D721Med (cell line): ENCODE results near the gene TNFAIP2.

Experiments
- DNase-seq: peaks from one replicate; pipeline ENCODE4 v3.0.0; 2011; ENCODE audit warnings: low spot score; ENCODE audit not compliant: insufficient read length
- FAIRE-seq: peaks from 2 replicates; lab custom pipeline; 2011; peaks lifted over from hg19 to GRCh38; lab: Jason Lieb, UNC
- TF ChIP-seq, protein P1 (sequence below): IDR thresholded peaks from 2 replicates; pipeline ENCODE4 v1.5.1; 2012; ENCODE audit warnings: mild to moderate bottlenecking, control low read depth; ENCODE audit not compliant: insufficient read depth; ENCODE audit errors: missing control alignments

The TNFAIP2 gene

DNA sequence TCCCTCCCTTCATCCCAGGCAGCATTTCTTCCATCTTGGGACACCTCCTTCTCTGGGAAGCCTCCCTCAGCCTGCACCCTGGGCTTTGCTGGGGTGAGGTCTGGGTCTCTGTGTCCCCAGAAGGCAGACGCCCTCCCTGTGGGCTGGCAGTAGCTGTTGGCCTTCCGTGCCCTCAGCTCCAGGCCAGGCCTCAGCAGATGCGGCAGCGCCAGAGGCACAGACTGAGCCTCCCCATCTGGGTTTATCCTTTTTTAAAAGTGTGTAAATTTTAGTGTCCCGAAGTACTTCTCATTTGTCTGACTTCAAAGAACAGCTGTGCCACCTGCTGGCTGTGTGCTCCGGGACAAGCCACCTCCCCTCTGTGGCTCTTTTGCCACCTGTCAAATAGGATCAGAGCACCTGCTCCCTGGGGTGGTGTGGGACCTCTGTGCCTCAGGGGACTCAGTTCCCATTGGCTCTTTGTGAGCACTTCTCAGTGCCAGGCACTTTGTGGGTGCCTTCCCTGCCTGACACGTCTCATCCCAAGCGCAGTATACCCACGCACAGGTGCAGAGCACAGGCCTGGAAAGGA is 17.6 kb upstream of the TNFAIP2 start:
- no peak for FAIRE-seq
- DNase-seq, result no peak
- TF ChIP-seq, protein P1, sequence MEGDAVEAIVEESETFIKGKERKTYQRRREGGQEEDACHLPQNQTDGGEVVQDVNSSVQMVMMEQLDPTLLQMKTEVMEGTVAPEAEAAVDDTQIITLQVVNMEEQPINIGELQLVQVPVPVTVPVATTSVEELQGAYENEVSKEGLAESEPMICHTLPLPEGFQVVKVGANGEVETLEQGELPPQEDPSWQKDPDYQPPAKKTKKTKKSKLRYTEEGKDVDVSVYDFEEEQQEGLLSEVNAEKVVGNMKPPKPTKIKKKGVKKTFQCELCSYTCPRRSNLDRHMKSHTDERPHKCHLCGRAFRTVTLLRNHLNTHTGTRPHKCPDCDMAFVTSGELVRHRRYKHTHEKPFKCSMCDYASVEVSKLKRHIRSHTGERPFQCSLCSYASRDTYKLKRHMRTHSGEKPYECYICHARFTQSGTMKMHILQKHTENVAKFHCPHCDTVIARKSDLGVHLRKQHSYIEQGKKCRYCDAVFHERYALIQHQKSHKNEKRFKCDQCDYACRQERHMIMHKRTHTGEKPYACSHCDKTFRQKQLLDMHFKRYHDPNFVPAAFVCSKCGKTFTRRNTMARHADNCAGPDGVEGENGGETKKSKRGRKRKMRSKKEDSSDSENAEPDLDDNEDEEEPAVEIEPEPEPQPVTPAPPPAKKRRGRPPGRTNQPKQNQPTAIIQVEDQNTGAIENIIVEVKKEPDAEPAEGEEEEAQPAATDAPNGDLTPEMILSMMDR, result peak; percentile 21

DNA sequence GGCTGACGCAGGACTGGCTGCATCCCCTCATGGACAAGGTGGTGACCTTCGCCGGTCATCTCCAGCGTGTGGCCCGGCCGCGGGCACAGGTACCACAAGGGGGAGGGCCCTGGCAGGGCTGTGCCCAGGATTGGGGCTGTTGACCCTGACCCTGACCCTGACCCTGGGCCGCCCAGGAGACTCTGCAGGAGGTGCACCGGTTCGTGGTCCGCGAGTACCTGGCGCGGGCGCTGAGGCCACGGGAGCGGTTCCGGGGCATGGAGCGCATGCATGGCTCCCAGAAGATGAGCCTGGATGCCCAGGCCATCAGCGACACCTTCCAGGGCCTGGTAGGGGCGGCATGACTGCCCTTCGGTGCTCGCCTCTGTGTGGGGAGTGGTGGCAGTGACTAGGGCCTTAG is 15.8 kb upstream of the TNFAIP2 start:
- TF ChIP-seq, protein P1, result no peak
- DNase-seq (no peak), FAIRE-seq (no peak)

DNA sequence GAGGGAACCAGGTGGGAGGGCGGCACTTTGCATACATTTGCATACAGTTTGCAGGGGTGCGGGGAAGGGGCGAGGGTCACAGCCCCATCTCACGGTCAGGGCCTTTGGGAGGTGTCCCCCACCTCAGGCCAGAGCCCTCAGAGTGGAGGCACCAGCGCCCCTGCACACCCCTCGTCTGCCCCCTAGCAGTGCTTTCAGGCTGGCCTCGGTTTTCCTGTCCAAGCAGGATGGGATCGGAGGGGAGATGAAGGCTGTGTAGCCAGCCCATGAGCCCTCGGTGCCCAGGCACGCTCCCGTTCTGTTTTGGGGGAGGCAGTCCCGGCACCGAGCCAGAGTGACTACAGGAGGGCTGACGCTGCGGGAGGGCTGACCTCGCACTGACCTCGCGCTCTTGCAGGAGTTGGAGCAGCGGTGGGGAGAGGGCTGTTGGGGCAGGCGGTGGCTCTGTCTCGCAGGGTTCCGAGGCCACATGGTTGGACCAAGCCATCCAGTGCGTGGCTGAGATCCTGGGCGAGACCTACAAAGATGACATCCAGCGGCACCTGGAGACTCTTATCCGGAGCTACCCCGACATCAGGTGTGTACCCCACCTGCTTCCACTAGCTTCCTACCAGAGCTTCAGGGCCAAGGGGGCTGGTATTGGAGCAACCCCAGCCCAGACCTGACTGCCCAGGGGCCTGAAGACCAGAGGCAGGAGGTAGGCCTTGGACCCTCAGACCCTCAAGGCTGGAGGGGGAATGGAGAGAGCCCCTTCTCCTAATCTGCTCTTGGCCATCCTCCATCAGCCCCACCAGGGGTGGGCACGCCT is 15.1 kb upstream of the TNFAIP2 start:
- no peak for DNase-seq
- no peak for FAIRE-seq
- TF ChIP-seq, protein P1, result no peak

DNA sequence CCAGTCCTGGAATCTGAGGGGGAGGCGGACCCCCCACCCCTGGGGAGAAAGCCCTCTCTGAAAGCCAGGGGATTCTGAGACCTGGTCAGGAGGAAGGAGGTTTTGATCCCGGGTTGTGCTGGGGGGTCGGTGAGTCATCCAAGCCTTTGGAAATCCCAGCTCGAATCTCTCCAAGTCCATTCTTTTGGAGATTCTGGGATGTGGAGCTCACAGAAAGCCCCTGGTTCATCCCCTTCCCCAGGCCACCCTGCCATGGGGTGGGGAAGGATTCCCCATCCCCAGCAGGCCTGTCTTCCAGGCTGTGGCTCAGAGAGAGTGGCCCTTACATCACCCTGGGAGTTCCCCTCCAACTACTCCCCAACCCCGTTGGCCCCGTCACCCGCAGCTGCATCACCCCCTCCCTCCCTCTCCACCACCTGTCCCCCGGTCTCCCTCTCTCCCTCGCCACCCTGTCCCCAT is 14.5 kb upstream of the TNFAIP2 start:
- DNase-seq (no peak), FAIRE-seq (no peak)

DNA sequence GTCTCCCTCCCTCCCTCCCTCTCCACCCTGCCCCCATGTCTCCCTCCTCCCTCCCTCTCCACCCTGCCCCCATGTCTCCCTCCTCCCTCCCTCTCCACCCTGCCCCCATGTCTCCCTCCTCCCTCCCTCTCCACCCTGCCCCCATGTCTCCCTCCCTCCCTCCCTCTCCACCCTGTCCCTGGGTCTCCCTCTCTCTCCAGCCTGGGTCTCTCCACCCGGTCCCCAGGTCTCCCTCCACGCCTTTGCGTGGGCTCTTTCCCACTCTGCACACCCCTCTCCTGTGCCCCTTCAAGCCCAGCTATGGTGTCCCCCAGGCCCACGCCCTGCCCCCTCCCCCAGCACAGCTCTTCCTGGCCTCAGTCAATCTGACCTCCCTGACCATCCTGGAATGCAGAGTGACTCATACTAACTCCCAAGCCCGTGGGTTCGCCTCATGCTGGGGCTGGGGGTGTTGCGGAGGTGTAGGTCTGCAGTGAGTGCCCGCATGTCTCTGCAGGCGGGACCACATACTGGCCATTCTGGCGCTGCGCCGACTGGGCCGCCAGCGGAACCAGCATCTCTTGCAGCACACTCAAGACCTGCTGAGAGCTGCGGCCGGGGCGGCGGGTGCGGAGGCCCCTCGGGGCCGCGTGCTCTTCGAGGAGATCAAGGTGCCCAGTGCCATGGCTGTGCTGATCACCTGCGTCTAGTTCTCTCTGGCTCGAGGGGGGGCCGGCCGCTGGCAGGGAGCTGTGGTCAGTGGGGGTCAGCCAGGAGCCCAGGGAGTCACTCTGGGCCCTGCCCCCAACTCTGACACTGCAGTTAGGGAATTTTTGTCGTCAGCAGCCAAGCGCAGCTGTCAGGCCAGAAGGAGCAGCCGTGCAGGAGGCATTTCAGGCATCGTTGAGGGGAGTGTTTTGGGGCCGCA is 13.5 kb upstream of the TNFAIP2 start:
- DNase-seq (no peak), FAIRE-seq (no peak)
- TF ChIP-seq, protein P1, result no peak

More for the DNA sequence above, 14.5 kb upstream of the TNFAIP2 start:
- TF ChIP-seq, protein P1, result no peak

DNA sequence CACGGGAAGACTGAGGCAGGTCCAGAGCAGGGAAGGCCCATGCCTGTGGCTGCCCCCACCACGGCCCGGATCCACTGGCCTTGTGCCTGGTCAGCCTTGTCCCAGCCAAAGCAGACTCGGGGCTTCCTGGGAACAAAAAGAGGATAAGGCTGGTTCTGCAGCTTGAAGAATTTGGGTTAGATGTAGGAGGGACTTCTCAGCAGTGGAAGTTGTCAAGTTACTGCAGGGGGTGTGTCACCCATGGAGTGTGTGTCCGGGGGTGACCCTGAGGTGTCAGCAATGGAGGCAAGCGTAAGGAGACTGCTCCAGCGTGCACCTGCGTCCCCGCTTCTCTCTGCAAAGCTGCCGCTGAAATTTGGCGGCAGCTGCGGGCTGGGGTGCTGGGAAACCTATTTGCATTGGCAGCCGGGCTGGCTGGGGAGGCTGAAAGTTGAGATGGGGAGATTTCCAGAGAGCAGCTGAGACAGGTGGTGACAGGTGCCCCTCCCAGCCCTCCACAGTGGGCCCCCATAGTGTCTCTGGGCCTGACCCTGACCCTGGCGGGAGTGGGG is 12.5 kb upstream of the TNFAIP2 start:
- no peak for DNase-seq
- no peak for FAIRE-seq
- TF ChIP-seq, protein P1, result no peak
